Stimulated activated naive CD8-positive, alpha-beta T cell treated with anti-CD3 and anti-CD28 coated beads, Interleukin-15, amount 100 ng/mL, for 72 hours (primary cell): Measurements from ENCODE around the gene MRPL23.
A peak's percentile ranks its signal among the peaks of the same experiment; 100 is the strongest.

Source experiments
- ATAC-seq: fragments of 150-1000 bp; cut with Tn5 transposase; 2 replicates; pipeline ENCODE4 v1.10.0; 2021; ENCODE audit warnings: mild to moderate bottlenecking, moderate library complexity
- DNase-seq, 2 donors: peaks; one replicate each; pipeline ENCODE4 v3.0.0; 2021 to 2022
- H3K27ac Mint-ChIP-seq, 2 donors: one replicate each; pipeline ENCODE4 v1.8.0; 2022; ENCODE audit warnings: mild to moderate bottlenecking in 2 of 2, mixed read lengths in 2 of 2, moderate library complexity in 2 of 2
- H3K27me3 Mint-ChIP-seq: one replicate; pipeline ENCODE4 v1.8.0; 2022; ENCODE audit warnings: mixed read lengths
- H3K4me1 Mint-ChIP-seq: one replicate; pipeline ENCODE4 v1.8.0; 2022; ENCODE audit warnings: mild to moderate bottlenecking, mixed read lengths
- H3K4me3 Mint-ChIP-seq, 2 donors: one replicate each; pipeline ENCODE4 v1.8.0; 2022; ENCODE audit warnings: mild to moderate bottlenecking in 2 of 2, mixed read lengths in 2 of 2, moderate library complexity in 1 of 2
- H3K9me3 Mint-ChIP-seq, 2 donors: one replicate each; pipeline ENCODE4 v1.8.0; 2022; ENCODE audit warnings: mixed read lengths in 2 of 2

Gene MRPL23

GRCh38 chr11:1927026-1927847 is 19.9 kb upstream of the MRPL23 start:
- ATAC-seq (no peak), DNase-seq (no peak)
- no peak overlapping the region for H3K4me3 Mint-ChIP-seq
- H3K9me3 Mint-ChIP-seq = no peaks in the 10 kb centered on the region
- H3K4me1 Mint-ChIP-seq = peaks cover 13% of the 10 kb centered on the region
- H3K27me3 Mint-ChIP-seq = peaks cover 14% of the 10 kb centered on the region
- H3K27ac Mint-ChIP-seq = peak overlapping the region in 1 of 2 donors; percentile 23

GRCh38 chr11:1927848-1928469 is 19.2 kb upstream of the MRPL23 start:
- DNase-seq = no peak
- Mint-ChIP-seq H3K4me3 (no peak overlapping the region), H3K27ac (no peak overlapping the region), H3K9me3 (no peaks in the 10 kb centered on the region), H3K4me1 (peaks cover 6% of the 10 kb centered on the region), H3K27me3 (peaks cover 14% of the 10 kb centered on the region)
- no peak for ATAC-seq

GRCh38 chr11:1928470-1928890 is 18.7 kb upstream of the MRPL23 start:
- H3K9me3 Mint-ChIP-seq = no peaks in the 10 kb centered on the region

GRCh38 chr11:1928891-1929541 is 18.1 kb upstream of the MRPL23 start:
- no peak for DNase-seq
- H3K27me3 Mint-ChIP-seq = peaks cover 14% of the 10 kb centered on the region
- H3K9me3 Mint-ChIP-seq = no peaks in the 10 kb centered on the region
- no peak for ATAC-seq
- no peak overlapping the region for H3K27ac Mint-ChIP-seq
- H3K4me1 Mint-ChIP-seq = peaks cover 6% of the 10 kb centered on the region
- H3K4me3 Mint-ChIP-seq = no peak overlapping the region

More at GRCh38 chr11:1928470-1928890, 18.7 kb upstream of the MRPL23 start:
- H3K27me3 Mint-ChIP-seq = peaks cover 14% of the 10 kb centered on the region
- no peak overlapping the region for H3K27ac Mint-ChIP-seq
- peaks cover 6% of the 10 kb centered on the region for H3K4me1 Mint-ChIP-seq
- DNase-seq (no peak), ATAC-seq (no peak)
- no peak overlapping the region for H3K4me3 Mint-ChIP-seq

- no peaks in the 10 kb centered on the region for H3K9me3 Mint-ChIP-seq
- ATAC-seq (no peak), DNase-seq (no peak)
- H3K27ac Mint-ChIP-seq = no peak overlapping the region
- H3K4me3 Mint-ChIP-seq = no peak overlapping the region
- peaks cover 14% of the 10 kb centered on the region for H3K27me3 Mint-ChIP-seq
- H3K4me1 Mint-ChIP-seq = peaks cover 6% of the 10 kb centered on the region
Observed at GRCh38 chr11:1929621-1930461, 17.3 kb upstream of the MRPL23 start.

- Mint-ChIP-seq H3K4me1 (peaks cover 6% of the 10 kb centered on the region), H3K27ac (peak overlapping the region in 1 of 2 donors; percentile 9), H3K27me3 (peaks cover 14% of the 10 kb centered on the region), H3K9me3 (no peaks in the 10 kb centered on the region), H3K4me3 (no peak overlapping the region)
- DNase-seq = no peak
- no peak for ATAC-seq
Observed at GRCh38 chr11:1930462-1930830, 16.7 kb upstream of the MRPL23 start.

GRCh38 chr11:1931341-1932104 is 15.6 kb upstream of the MRPL23 start:
- ATAC-seq = no peak
- H3K9me3 Mint-ChIP-seq = no peaks in the 10 kb centered on the region
- H3K27me3 Mint-ChIP-seq = peaks cover 11% of the 10 kb centered on the region
- DNase-seq = no peak
- H3K4me3 Mint-ChIP-seq = no peak overlapping the region
- H3K27ac Mint-ChIP-seq = peak overlapping the region in 1 of 2 donors; percentile 43
- peaks cover 6% of the 10 kb centered on the region for H3K4me1 Mint-ChIP-seq

- H3K4me1 Mint-ChIP-seq = peaks cover 6% of the 10 kb centered on the region
- H3K27me3 Mint-ChIP-seq = peaks cover 7% of the 10 kb centered on the region
- no peak overlapping the region for H3K27ac Mint-ChIP-seq
- DNase-seq (no peak), ATAC-seq (no peak)
- no peaks in the 10 kb centered on the region for H3K9me3 Mint-ChIP-seq
- no peak overlapping the region for H3K4me3 Mint-ChIP-seq
Observed at GRCh38 chr11:1932105-1932480, 15.0 kb upstream of the MRPL23 start.

- no peak for ATAC-seq
- no peak overlapping the region for H3K4me3 Mint-ChIP-seq
- peaks cover 7% of the 10 kb centered on the region for H3K27me3 Mint-ChIP-seq
- no peak overlapping the region for H3K27ac Mint-ChIP-seq
- H3K9me3 Mint-ChIP-seq = no peaks in the 10 kb centered on the region
- H3K4me1 Mint-ChIP-seq = peaks cover 6% of the 10 kb centered on the region
- DNase-seq = no peak
Observed at GRCh38 chr11:1932681-1933080, 14.5 kb upstream of the MRPL23 start.

- ATAC-seq = no peak
- peak overlapping the region in 1 of 2 donors; percentile 4 for H3K27ac Mint-ChIP-seq
Observed at GRCh38 chr11:1933416-1934334, 13.5 kb upstream of the MRPL23 start.

GRCh38 chr11:1934335-1935155 is 12.6 kb upstream of the MRPL23 start:
- Mint-ChIP-seq H3K9me3 (no peaks in the 10 kb centered on the region), H3K4me1 (peaks cover 13% of the 10 kb centered on the region), H3K4me3 (no peak overlapping the region), H3K27me3 (peaks cover 7% of the 10 kb centered on the region), H3K27ac (no peak overlapping the region)
- ATAC-seq (no peak), DNase-seq (no peak)

More at GRCh38 chr11:1933416-1934334, 13.5 kb upstream of the MRPL23 start:
- DNase-seq = no peak
- H3K9me3 Mint-ChIP-seq = no peaks in the 10 kb centered on the region
- H3K27me3 Mint-ChIP-seq = peaks cover 7% of the 10 kb centered on the region
- H3K4me3 Mint-ChIP-seq = no peak overlapping the region
- peaks cover 6% of the 10 kb centered on the region for H3K4me1 Mint-ChIP-seq

GRCh38 chr11:1935156-1936071 is 11.7 kb upstream of the MRPL23 start:
- peaks cover 8% of the 10 kb centered on the region for H3K4me1 Mint-ChIP-seq
- no peak for ATAC-seq
- H3K27me3 Mint-ChIP-seq = peaks cover 7% of the 10 kb centered on the region
- H3K4me3 Mint-ChIP-seq = no peak overlapping the region
- H3K9me3 Mint-ChIP-seq = no peaks in the 10 kb centered on the region
- H3K27ac Mint-ChIP-seq = no peak overlapping the region
- DNase-seq = no peak
